PFSK-1 (cell line): Measurements from ENCODE around the gene SH3BGR.

Experiments used
- FOXP2 ChIP-seq: optimal IDR thresholded peaks from 2 replicates; pipeline ENCODE3; 2011; ENCODE audit warnings: borderline replicate concordance, control low read depth, inconsistent platforms; ENCODE audit not compliant: insufficient read depth; ENCODE audit errors: extremely low read length, extremely low read depth
- SIN3A ChIP-seq: IDR thresholded peaks from 2 replicates; pipeline ENCODE4 v1.6.1; 2012; ENCODE audit warnings: mild to moderate bottlenecking, low read length, moderate library complexity, borderline replicate concordance; ENCODE audit not compliant: insufficient read depth

DNA sequence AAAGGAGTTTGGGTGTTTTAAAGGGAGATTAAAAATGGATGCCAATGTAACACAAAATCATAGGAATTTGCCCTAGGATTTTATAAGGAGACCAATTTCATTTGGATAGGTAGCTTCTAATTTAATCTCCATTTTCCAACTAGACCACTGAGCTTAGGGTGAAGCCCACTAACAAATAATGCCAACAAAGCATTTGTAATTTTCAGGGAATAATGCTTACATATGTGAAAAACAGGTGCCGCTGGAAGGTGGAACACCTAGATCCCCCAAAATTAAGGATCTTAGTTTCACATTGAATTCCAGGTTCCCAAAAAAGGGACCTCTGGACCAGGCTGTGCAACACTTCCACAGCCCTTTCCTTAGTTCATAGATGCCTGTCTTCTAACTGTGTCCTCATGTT lies 94.8 kb downstream of the SH3BGR start:
- TF ChIP-seq SIN3A = no peak
- no peak for TF ChIP-seq FOXP2
